Measurements from ENCODE around the gene NDUFAF4. TPM values are rescaled to one million over a fixed set of nuclear protein-coding genes. Genes with fewer than 3 reads are reported as not detected.

NDUFAF4 gene
- total and polyA plus RNA-seq, 2 of the 13 experiments (the other 11 are each of a cell fraction or from before 2014, with no cell fraction given) = 41.3 to 59.7 TPM

DNA sequence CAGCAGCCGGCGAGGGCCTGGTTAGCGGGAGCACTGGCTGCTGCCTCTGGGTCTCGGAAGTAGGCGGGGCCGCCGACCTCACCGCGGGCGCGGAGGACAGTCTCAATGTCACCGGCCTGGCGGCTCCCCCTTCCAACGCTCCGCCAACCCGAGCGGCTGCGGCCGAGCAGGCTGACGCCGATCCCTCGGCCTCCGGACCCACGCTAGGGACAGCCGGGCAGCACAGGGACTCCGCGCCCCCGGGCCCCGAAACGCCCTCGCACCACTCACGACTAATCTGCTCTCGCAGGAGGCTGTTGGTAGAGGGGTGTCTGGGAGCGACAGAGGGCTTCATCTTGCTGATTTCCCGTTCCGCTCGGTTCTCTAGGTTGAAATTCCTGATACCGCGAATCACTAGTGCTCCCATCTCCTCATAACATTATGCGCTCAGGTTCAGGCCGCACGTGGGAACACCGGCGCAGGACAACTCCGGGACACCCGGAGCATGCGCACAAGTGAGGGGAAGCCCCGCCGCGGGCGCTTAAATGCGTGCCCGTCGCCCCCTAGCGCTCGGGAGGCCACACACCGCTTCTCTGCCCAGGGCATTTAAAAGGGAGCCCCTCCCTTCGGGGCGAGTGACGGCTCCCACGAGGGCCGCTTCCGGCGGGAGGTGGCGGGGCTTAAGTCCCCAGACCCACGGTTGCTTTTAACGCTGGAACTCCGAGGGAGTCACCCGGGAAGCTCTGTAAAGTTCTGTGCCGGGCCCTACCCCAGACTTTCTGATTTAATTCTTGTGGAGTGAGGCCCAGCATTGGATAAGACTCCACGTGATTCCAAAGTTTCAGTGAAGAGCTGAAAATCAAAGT lies at the start of gene NDUFAF4 (continued):
- 0 out of 2 replicates have a peak, but pooled peaks have one; percentile 20 for TF ChIP-seq ZBTB39 (CRISPR knock-in tag; IDR thresholded peaks at IDR 0.05)
- TF ChIP-seq KMT2B (CRISPR knock-in tag; IDR thresholded peaks at IDR 0.05) = peak; percentile 84; the same call in 1 of the 2 replicates
- no peak for TF ChIP-seq ZNF160 (CRISPR knock-in tag; IDR thresholded peaks at IDR 0.05)
- TF ChIP-seq RFX1 (IDR thresholded peaks at IDR 0.05) = no peak
- TF ChIP-seq NFE2 (CRISPR knock-in tag; IDR thresholded peaks at IDR 0.05) = no peak
- TF ChIP-seq, protein P1, sequence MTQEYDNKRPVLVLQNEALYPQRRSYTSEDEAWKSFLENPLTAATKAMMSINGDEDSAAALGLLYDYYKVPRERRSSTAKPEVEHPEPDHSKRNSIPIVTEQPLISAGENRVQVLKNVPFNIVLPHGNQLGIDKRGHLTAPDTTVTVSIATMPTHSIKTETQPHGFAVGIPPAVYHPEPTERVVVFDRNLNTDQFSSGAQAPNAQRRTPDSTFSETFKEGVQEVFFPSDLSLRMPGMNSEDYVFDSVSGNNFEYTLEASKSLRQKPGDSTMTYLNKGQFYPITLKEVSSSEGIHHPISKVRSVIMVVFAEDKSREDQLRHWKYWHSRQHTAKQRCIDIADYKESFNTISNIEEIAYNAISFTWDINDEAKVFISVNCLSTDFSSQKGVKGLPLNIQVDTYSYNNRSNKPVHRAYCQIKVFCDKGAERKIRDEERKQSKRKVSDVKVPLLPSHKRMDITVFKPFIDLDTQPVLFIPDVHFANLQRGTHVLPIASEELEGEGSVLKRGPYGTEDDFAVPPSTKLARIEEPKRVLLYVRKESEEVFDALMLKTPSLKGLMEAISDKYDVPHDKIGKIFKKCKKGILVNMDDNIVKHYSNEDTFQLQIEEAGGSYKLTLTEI (CRISPR knock-in tag; conservative IDR thresholded peaks at IDR 0.05) = no peak
- TF ChIP-seq ZNF747 (CRISPR knock-in tag; IDR thresholded peaks at IDR 0.05; ENCODE audit: borderline replicate concordance) = no peak
- TF ChIP-seq KDM3A (CRISPR knock-in tag; IDR thresholded peaks at IDR 0.05; ENCODE audit: low read depth) = 0 out of 2 replicates have a peak, but pooled peaks have one; percentile 41
- TF ChIP-seq HNF4G (IDR thresholded peaks at IDR 0.05; ENCODE audit: borderline replicate concordance, low read depth, low read length) = no peak
- TF ChIP-seq HNF4G (CRISPR knock-in tag; IDR thresholded peaks at IDR 0.05; ENCODE audit: borderline replicate concordance, low read depth) = no peak
- peak; percentile 84 for TF ChIP-seq ESRRA (CRISPR knock-in tag; IDR thresholded peaks at IDR 0.05; ENCODE audit: low read depth)
- peak; percentile 59 for TF ChIP-seq AGO1 (IDR thresholded peaks at IDR 0.05; ENCODE audit: low read depth, low read length, poor library complexity, severe bottlenecking)
- TF ChIP-seq POGK (CRISPR knock-in tag; conservative IDR thresholded peaks at IDR 0.05) = no peak; the same call in 1 of the 2 replicates
- no peak for TF ChIP-seq NPAS2 (CRISPR knock-in tag; IDR thresholded peaks at IDR 0.05; ENCODE audit: borderline replicate concordance)
- peak; percentile 92 for TF ChIP-seq ZNF687 (CRISPR knock-in tag; IDR thresholded peaks at IDR 0.05)

Measured in HepG2 (cell line).